Testis (tissue), 2 donors: ENCODE results near the gene GPR146.

Experiments
- CTCF ChIP-seq, 3 experiments: fragments of 450-650 bp in 2 of 3; fragments of 200-600 bp in 1 of 3; sonication (generic) in 1 of 3; IDR thresholded peaks; one replicate each; pipeline ENCODE4 v1.5.1; 2016 to 2019; ENCODE audit warnings: antibody characterized with exemption in 3 of 3, mild to moderate bottlenecking in 2 of 3, moderate library complexity in 1 of 3
- POLR2A ChIP-seq: fragments of 450-650 bp; IDR thresholded peaks from one replicate; pipeline ENCODE4 v1.6.1; 2017; ENCODE audit warnings: antibody characterized with exemption, mild to moderate bottlenecking, moderate library complexity

GRCh38 chr7:1022801-1023465, 21.4 kb upstream of the GPR146 start:
- TF ChIP-seq POLR2A (no peak), CTCF (IDR thresholded peaks at IDR 0.05) (no peak)
